HG02870 (cell line): ENCODE data around the gene TBX21.
"Not testable (repeated sequence)": the region's sequence is repeated elsewhere in the genome, so short reads cannot be mapped to it uniquely, and the experiment has no call there.

ENCODE experiments used
- ATAC-seq: cut with Tn5 transposase; IDR thresholded peaks from one replicate; pipeline ENCODE4 v1.9.1; 2021; ENCODE audit warnings: mild to moderate bottlenecking, moderate library complexity; ENCODE audit not compliant: unreplicated experiment

TBX21 gene

GRCh38 chr17:47729476-47729875, 3.6 kb upstream of the TBX21 start:
- ATAC-seq, result no peak

GRCh38 chr17:47730681-47731080, 2.4 kb upstream of the TBX21 start:
- ATAC-seq, result no peak

GRCh38 chr17:47731396-47731795, 1.6 kb upstream of the TBX21 start:
- ATAC-seq, result no peak

DNA sequence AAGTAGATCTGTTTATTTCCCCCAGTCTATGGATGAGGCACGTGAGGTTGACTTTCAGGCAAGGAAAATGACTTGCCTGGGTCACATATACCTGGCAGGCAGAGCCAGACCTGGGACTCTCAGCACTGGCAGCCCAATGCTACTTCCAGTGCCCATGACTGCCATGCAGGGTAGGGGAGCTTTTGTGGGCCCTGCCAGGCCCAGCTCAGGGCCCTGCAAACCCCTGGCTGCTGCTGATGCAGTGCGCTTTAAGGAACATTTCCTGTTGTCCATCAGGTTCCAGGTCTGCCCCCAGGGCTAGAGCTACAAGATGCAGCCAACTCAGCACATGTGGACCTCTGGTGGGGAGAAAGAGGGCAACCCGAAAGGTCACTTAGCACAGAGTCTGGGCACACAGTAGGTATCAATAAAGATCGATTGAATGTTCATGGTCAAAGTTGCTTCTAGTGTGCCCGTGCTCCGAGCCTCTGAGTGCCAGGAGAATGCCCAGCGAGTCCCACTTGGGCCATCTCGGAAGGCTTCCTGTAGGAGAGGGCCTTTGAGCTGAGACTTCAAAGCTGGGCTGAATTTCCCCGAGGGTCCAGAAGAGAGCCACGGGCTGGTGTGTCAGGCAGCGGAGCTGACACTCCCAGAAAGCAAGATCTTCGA, 513 bp upstream of the TBX21 start:
- ATAC-seq, result no peak

DNA sequence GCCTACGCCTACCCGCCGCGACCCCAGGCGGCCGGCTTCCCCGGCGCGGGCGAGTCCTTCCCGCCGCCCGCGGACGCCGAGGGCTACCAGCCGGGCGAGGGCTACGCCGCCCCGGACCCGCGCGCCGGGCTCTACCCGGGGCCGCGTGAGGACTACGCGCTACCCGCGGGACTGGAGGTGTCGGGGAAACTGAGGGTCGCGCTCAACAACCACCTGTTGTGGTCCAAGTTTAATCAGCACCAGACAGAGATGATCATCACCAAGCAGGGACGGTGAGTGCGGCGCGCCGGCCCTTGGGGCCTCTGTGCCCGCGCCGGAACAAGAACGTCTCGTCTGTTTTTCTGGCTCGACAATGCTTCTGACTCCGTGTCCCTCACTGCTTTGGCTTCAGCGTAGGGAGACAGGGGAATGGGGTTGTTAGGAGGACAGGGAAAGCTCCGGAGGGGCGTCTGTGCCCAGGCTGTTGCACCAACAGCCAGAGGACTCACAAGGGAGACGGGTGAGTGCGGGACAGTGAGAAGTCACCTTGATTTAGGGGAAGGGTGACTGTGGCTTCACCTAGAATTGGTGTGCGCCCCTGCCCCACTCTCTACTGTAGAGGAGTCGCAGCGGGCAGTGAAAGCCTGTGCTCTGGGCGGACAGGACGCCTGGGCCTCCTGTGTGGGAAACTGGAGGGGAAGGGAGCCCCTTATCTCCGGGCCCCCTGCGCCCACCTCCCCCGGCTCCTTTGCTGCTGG, 806 bp downstream of the TBX21 start:
- peak; percentile 7 for ATAC-seq

GRCh38 chr17:47735139-47735464, 2.1 kb downstream of the TBX21 start:
- ATAC-seq, result no peak

DNA sequence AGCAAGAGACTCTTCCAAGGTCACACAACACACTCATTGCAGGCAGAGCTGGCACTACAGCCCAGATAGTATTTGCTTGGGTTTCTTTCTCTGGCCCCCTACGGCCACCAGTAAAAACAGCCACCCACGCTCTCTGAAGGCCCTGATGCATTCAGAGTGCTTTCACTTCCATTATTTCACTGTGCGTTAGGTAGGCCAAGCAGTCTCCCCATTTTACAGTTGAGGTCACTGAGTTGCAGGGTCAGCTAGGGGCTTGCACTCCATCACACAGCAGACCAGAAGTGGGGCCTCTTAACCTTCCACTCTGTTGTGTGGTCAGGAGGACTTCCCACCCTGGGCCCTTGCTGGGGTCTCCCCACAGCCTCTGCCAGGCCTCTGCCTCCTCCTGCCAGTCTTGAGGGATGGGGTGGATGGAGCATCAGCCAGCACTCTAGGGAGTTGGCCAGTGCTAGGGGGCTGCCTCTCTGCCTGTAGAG, 2.5 kb downstream of the TBX21 start:
- ATAC-seq, result peak; percentile 55

DNA sequence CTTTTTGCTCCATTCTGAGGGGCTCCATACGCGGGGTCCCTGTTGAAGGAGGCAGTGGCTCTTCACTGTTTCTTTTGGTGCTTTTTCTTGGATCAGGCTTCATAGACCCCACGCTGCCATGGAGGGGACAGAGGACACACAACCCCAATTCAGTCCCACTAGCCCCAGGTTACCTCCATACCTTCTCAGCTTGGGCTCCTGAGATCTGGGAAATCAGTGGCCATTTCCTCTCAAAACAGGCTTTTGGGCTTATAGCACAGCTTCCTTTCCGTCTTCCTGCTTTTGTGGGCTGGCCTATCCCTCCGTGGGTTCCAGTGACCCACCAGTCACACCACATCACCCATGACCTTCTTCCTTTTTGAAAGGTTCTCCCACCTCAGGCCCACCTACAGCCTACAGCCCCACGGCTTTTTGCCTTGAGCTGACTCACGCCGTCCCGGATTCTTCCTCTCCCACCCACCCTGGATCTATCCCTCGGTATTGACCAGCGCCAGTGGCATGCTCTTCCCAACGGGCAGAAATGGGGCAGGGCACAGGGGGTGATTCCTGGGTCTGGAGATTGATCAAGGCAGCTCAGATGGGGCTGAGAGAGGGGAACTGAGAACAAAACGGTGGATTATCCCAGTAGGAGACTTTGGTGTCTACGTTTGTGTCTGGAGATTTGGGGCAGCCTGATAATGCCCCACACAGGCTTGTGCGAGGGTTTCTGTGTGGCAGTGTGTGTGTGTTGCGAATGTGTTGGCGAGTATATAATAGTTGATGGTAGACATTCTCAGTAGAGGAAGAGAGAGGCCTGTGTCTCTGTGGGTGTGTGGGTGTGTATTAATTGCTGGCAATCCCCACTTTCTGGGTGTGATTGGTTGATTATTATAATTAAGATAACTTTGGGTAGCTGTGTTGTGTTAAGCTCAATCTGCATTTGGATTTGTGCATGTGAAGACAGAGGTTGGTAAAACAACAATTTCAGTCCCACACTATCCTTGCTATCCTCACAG, 3.8 kb downstream of the TBX21 start:
- ATAC-seq, result no peak

DNA sequence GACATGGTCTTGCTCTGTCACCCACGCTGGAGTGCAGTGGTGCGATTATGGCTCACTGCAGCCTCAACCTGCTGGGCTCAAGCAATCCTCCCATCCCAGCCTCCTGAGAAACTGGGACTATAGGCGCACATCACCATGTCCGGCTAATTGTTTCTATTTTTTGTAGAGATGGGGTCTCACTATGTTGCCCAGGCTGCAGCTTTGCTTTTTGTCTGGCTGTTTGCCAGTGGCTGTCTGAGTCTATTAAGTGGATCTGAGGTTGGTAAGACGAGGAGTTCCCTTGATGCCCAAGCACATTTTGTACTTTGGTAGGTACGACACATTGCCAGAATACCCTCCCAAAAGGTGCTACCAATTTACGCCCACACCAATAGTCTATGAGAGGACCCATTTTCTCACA, 5.1 kb downstream of the TBX21 start:
- ATAC-seq, result no peak

DNA sequence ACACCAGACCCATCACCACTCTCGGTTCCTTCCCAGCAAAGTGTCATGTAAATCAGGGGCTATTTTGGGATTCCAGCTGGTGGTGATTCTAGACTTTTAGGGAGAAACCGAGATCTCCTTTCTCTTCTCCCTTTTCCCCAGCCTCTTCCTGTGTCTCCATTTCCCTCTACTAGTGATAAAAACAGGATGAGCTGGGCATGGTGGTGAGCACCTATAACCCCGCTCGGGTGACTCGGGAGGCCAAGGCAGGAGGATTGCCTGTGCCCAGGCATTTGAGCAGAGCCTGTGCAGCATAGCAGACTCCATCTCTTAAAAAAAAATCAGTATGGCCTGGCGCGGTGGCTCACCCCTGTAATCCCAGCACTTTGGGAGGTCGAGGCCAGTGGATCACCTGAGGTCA, 6.1 kb downstream of the TBX21 start:
- no peak for ATAC-seq

DNA sequence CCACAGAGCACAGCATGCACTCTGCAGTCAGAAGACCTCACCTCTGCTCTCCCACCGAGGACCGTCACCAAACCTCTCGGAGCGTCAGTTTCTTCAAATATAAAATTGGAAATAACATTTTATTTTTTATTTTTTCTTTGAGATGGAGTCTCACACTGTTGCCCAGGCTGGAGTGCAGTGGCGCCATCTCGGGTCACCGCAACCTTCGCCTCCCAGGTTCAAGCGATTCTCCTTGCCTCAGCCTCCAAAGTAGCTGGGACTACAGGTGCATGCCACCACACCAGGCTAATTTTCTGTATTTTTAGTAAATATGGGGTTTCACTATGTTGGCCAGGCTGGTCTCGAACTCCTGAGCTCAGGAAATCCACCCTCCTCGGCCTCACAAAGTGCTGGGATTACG, 6.9 kb downstream of the TBX21 start:
- ATAC-seq, result not testable (repeated sequence)

- no peak for ATAC-seq
Measured at GRCh38 chr17:47741109-47741792, 8.2 kb downstream of the TBX21 start.

GRCh38 chr17:47741793-47742145, 8.7 kb downstream of the TBX21 start:
- no peak for ATAC-seq

DNA sequence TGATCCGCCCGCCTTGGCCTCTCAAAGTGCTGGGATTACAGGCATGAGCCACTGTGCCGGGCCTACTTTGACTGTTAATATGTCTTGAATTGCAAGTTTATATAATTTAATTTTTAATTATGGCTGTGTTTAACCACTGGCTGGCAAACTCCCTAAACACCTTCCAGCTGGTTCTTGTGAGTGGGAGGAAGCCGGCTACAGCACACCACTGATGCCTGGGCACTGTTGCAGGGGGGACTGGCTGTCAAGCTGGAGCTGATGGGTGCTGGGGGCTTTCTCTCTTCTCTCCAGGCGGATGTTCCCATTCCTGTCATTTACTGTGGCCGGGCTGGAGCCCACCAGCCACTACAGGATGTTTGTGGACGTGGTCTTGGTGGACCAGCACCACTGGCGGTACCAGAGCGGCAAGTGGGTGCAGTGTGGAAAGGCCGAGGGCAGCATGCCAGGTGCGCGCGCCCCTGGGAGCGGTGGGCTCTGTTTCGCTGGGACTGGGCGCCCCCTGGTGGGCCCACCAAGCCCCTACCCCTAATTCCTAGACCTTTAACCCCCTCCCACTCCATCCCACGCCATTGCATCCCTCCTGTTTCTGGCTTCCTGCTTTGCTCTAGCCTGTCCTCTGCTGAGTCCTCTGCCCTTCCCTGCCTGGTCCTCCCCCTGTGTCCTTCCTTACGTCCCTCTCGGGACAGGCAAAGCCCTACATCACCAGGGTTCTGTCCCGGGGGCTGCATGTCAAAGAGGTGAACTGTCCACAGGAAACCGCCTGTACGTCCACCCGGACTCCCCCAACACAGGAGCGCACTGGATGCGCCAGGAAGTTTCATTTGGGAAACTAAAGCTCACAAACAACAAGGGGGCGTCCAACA, 9.5 kb downstream of the TBX21 start:
- no peak for ATAC-seq

- ATAC-seq, result no peak
Measured at GRCh38 chr17:47744168-47745036, 11.4 kb downstream of the TBX21 start.

- no peak for ATAC-seq
Measured at GRCh38 chr17:47745037-47745380, 12.0 kb downstream of the TBX21 start.

- no peak for ATAC-seq
Measured at GRCh38 chr17:47751471-47751870, 18.4 kb downstream of the TBX21 start.

- no peak for ATAC-seq
Measured at GRCh38 chr17:47757386-47757785, 24.4 kb downstream of the TBX21 start.
